CD4-positive, CD25-positive, alpha-beta regulatory T cell (primary cell): Measurements from ENCODE around the gene IL31. TPM values are rescaled to one million over a fixed set of nuclear protein-coding genes. Genes with fewer than 3 reads are reported as not detected.
A peak's percentile ranks its signal among the peaks of the same experiment; 100 is the strongest.

Experiments used
- ATAC-seq, 2 donors: fragments of 150-1000 bp; cut with Tn5 transposase; one replicate each; pipeline ENCODE4 v1.10.0; 2021; ENCODE audit warnings: low read depth in 2 of 2, moderate number of reproducible peaks in 2 of 2, moderate library complexity in 1 of 2
- DNase-seq, 3 donors: peaks; one replicate each; pipeline versions ENCODE4 v3.0.0 to v3.0.0-alpha.2; 2012 to 2022; ENCODE audit warnings: mixed read lengths in 1 of 3
- H3K27ac ChIP-seq: one replicate; pipeline ENCODE4 v1.7.0; 2013; ENCODE audit warnings: mild to moderate bottlenecking, low read length; ENCODE audit not compliant: insufficient read depth, poor library complexity, severe bottlenecking
- H3K27me3 ChIP-seq: one replicate; pipeline ENCODE4 v1.7.0; 2013; ENCODE audit warnings: low read length; ENCODE audit not compliant: control insufficient read depth, insufficient read depth
- H3K36me3 ChIP-seq: one replicate; pipeline ENCODE4 v1.7.0; 2013; ENCODE audit warnings: mild to moderate bottlenecking, low read length, moderate library complexity; ENCODE audit not compliant: control insufficient read depth, insufficient read depth
- H3K4me1 ChIP-seq: 2 replicates; pipeline ENCODE4 v1.7.0; 2013; ENCODE audit warnings: mild to moderate bottlenecking, low read length; ENCODE audit not compliant: insufficient read depth, control insufficient read depth, poor library complexity, severe bottlenecking
- H3K4me3 ChIP-seq: one replicate; pipeline ENCODE4 v1.7.0; 2013; ENCODE audit warnings: low read depth, mild to moderate bottlenecking, low read length, moderate library complexity
- H3K9me3 ChIP-seq, 2 experiments: 1 replicate in 1 of 2; 2 replicates in 1 of 2; pipeline ENCODE4 v1.7.0; 2013; ENCODE audit warnings: low read length in 2 of 2, mild to moderate bottlenecking in 1 of 2, moderate library complexity in 1 of 2; ENCODE audit not compliant: control insufficient read depth in 2 of 2
- H3K27ac Mint-ChIP-seq, 3 donors: one replicate each; pipeline ENCODE4 v1.8.0; 2020 to 2022; ENCODE audit warnings: mild to moderate bottlenecking in 3 of 3, mixed read lengths in 3 of 3, moderate library complexity in 2 of 3
- H3K27me3 Mint-ChIP-seq: one replicate; pipeline ENCODE4 v1.8.0; 2022; ENCODE audit warnings: mild to moderate bottlenecking, mixed read lengths
- H3K36me3 Mint-ChIP-seq: one replicate; pipeline ENCODE4 v1.8.0; 2020; ENCODE audit warnings: mixed read lengths
- H3K4me1 Mint-ChIP-seq, 4 donors: one replicate each; pipeline ENCODE4 v1.8.0; 2020 to 2022; ENCODE audit warnings: mixed read lengths in 4 of 4, mild to moderate bottlenecking in 1 of 4
- H3K4me3 Mint-ChIP-seq, 4 donors: one replicate each; pipeline ENCODE4 v1.8.0; 2020 to 2022; ENCODE audit warnings: mild to moderate bottlenecking in 4 of 4, mixed read lengths in 4 of 4, moderate library complexity in 3 of 4
- H3K9me3 Mint-ChIP-seq, 7 donors: one replicate each; pipeline ENCODE4 v1.8.0; 2020 to 2022; ENCODE audit warnings: mixed read lengths in 7 of 7, mild to moderate bottlenecking in 3 of 7, moderate library complexity in 2 of 7
- polyA plus RNA-seq, 4 donors: library from polyadenylated mRNA; unstranded; fragments of 300-500 nt; fragmentation: Illumina TruSeq; gene quantifications; one replicate each; pipeline ENCODE4 v1.2.3, GENCODE V29; 2021
- total RNA-seq: library from RNA; stranded (reverse); gene quantifications from one replicate; pipeline ENCODE4 v1.2.3, GENCODE V29; 2022

The IL31 gene
- total and polyA plus RNA-seq, 5 donors from 2014 or later, result not detected

- peaks cover 0 to under 1% (median 0%) of the 10 kb centered on the region in 7 donors for H3K9me3 Mint-ChIP-seq
- no peak overlapping the region for H3K4me3 Mint-ChIP-seq
- Histone ChIP-seq H3K4me3 (no peak overlapping the region), H3K4me1 (no peaks in the 10 kb centered on the region), H3K9me3 (no peaks in the 10 kb centered on the region), H3K27me3 (no peaks in the 10 kb centered on the region), H3K27ac (no peak overlapping the region), H3K36me3 (no peaks in the 10 kb centered on the region)
- no peaks in the 10 kb centered on the region for H3K36me3 Mint-ChIP-seq
- ATAC-seq, result no peak
- H3K27ac Mint-ChIP-seq, result peak overlapping the region in 1 of 3 donors; percentile 42
- H3K27me3 Mint-ChIP-seq, result peaks cover 20% of the 10 kb centered on the region
- DNase-seq, result no peak
- H3K4me1 Mint-ChIP-seq, result peaks cover 0 to 5% (median 3%) of the 10 kb centered on the region in 4 donors
Observed at GRCh38 chr12:122189626-122190475, 15.8 kb upstream of the IL31 start.

- Mint-ChIP-seq H3K9me3 (no peaks in the 10 kb centered on the region), H3K27ac (no peak overlapping the region), H3K4me3 (no peak overlapping the region), H3K27me3 (peaks cover 22% of the 10 kb centered on the region), H3K4me1 (peaks cover 0 to 11% (median 6%) of the 10 kb centered on the region in 4 donors), H3K36me3 (no peaks in the 10 kb centered on the region)
- DNase-seq (no peak), ATAC-seq (no peak)
- Histone ChIP-seq H3K27ac (no peak overlapping the region), H3K4me1 (peaks cover 11% of the 10 kb centered on the region), H3K4me3 (no peak overlapping the region), H3K9me3 (no peaks in the 10 kb centered on the region), H3K36me3 (no peaks in the 10 kb centered on the region), H3K27me3 (no peaks in the 10 kb centered on the region)
Observed at GRCh38 chr12:122187466-122187865, 13.4 kb upstream of the IL31 start.

- H3K27me3 Mint-ChIP-seq, result peaks cover 24% of the 10 kb centered on the region
Observed at GRCh38 chr12:122185494-122186082, 11.6 kb upstream of the IL31 start.

GRCh38 chr12:122185079-122185478 is 11.1 kb upstream of the IL31 start:
- no peak overlapping the region for H3K27ac Mint-ChIP-seq
- no peak for ATAC-seq
- peaks cover 0 to 9% (median 3%) of the 10 kb centered on the region in 4 donors for H3K4me1 Mint-ChIP-seq

More at GRCh38 chr12:122185494-122186082, 11.6 kb upstream of the IL31 start:
- Histone ChIP-seq H3K4me3 (no peak overlapping the region), H3K9me3 (no peaks in the 10 kb centered on the region), H3K4me1 (peaks cover 11% of the 10 kb centered on the region), H3K27ac (no peak overlapping the region), H3K36me3 (no peaks in the 10 kb centered on the region), H3K27me3 (no peaks in the 10 kb centered on the region)
- Mint-ChIP-seq H3K36me3 (no peaks in the 10 kb centered on the region), H3K4me3 (no peak overlapping the region), H3K9me3 (no peaks in the 10 kb centered on the region), H3K27ac (peak overlapping the region in 1 of 3 donors; percentile 6), H3K4me1 (peaks cover 0 to 9% (median 3%) of the 10 kb centered on the region in 4 donors)
- no peak for ATAC-seq
- no peak for DNase-seq

GRCh38 chr12:122184517-122184916 is 10.5 kb upstream of the IL31 start:
- peaks cover 0 to 9% (median 3%) of the 10 kb centered on the region in 4 donors for H3K4me1 Mint-ChIP-seq
- peak overlapping the region in 1 of 4 donors; percentile 16 for H3K4me3 Mint-ChIP-seq
- H3K27me3 Mint-ChIP-seq, result peaks cover 27% of the 10 kb centered on the region
- H3K36me3 ChIP-seq, result no peaks in the 10 kb centered on the region
- no peaks in the 10 kb centered on the region for H3K9me3 ChIP-seq
- no peaks in the 10 kb centered on the region for H3K27me3 ChIP-seq
- DNase-seq (no peak), ATAC-seq (no peak)
- no peaks in the 10 kb centered on the region for H3K9me3 Mint-ChIP-seq
- H3K4me1 ChIP-seq, result peaks cover 11% of the 10 kb centered on the region
- H3K27ac Mint-ChIP-seq, result no peak overlapping the region
- H3K36me3 Mint-ChIP-seq, result no peaks in the 10 kb centered on the region
- no peak overlapping the region for H3K27ac ChIP-seq
- H3K4me3 ChIP-seq, result no peak overlapping the region

More at GRCh38 chr12:122185079-122185478, 11.1 kb upstream of the IL31 start:
- Mint-ChIP-seq H3K27me3 (peaks cover 27% of the 10 kb centered on the region), H3K9me3 (no peaks in the 10 kb centered on the region), H3K36me3 (no peaks in the 10 kb centered on the region), H3K4me3 (peak overlapping the region in 1 of 4 donors; percentile 28)
- no peaks in the 10 kb centered on the region for H3K36me3 ChIP-seq
- H3K27ac ChIP-seq, result no peak overlapping the region
- H3K4me3 ChIP-seq, result no peak overlapping the region
- no peak for DNase-seq
- H3K9me3 ChIP-seq, result no peaks in the 10 kb centered on the region
- H3K4me1 ChIP-seq, result peaks cover 11% of the 10 kb centered on the region
- H3K27me3 ChIP-seq, result no peaks in the 10 kb centered on the region

- no peak for ATAC-seq
- Histone ChIP-seq H3K4me1 (peaks cover 11% of the 10 kb centered on the region), H3K27ac (no peak overlapping the region), H3K27me3 (no peaks in the 10 kb centered on the region), H3K36me3 (no peaks in the 10 kb centered on the region), H3K9me3 (no peaks in the 10 kb centered on the region), H3K4me3 (no peak overlapping the region)
- Mint-ChIP-seq H3K36me3 (no peaks in the 10 kb centered on the region), H3K4me3 (no peak overlapping the region), H3K27ac (no peak overlapping the region), H3K4me1 (peaks cover 0 to 9% (median 3%) of the 10 kb centered on the region in 4 donors), H3K27me3 (peaks cover 27% of the 10 kb centered on the region), H3K9me3 (no peaks in the 10 kb centered on the region)
- DNase-seq, result no peak
Observed at GRCh38 chr12:122183588-122183940, 9.5 kb upstream of the IL31 start.

- no peak within 1 kb of the TSS for H3K27ac ChIP-seq
- no peaks in the 10 kb centered on the region for H3K36me3 ChIP-seq
- H3K27me3 ChIP-seq, result no peaks in the 10 kb centered on the region
- peaks cover 0 to 9% (median 3%) of the 10 kb centered on the region in 4 donors for H3K4me1 Mint-ChIP-seq
- peak; percentile 47 to 67 for ATAC-seq
- H3K27me3 Mint-ChIP-seq, result peaks cover 32% of the 10 kb centered on the region
- no peaks in the 10 kb centered on the region for H3K9me3 ChIP-seq
- H3K4me3 Mint-ChIP-seq, result peak within 1 kb of the TSS; percentile 54 to 85 (median 79)
- DNase-seq, result peak in 1 of 3 donors; percentile 41
- H3K9me3 Mint-ChIP-seq, result no peaks in the 10 kb centered on the region
- no peaks in the 10 kb centered on the region for H3K36me3 Mint-ChIP-seq
- no peak within 1 kb of the TSS for H3K4me3 ChIP-seq
- peaks cover 11% of the 10 kb centered on the region for H3K4me1 ChIP-seq
- H3K27ac Mint-ChIP-seq, result no peak within 1 kb of the TSS
Observed at GRCh38 chr12:122182887-122183587, 9.0 kb upstream of the IL31 start, which contains the start of gene LRRC43. Gene LRRC43, plus strand, starts transcription at chr12:122183123. Its CDS starts 22 bp downstream, at chr12:122183145.
